Omental fat pad (tissue), 4 donors: ENCODE results near the gene MIF. TPM values are rescaled to one million over a fixed set of nuclear protein-coding genes. Genes with fewer than 3 reads are reported as not detected.

ENCODE experiments used
- ATAC-seq: fragments of 150-250 bp; one replicate; pipeline ENCODE4 v1.9.1; 2016; ENCODE audit warnings: mild to moderate bottlenecking, moderate library complexity; ENCODE audit not compliant: low FRiP score
- DNase-seq: peaks from one replicate; pipeline ENCODE4 v3.0.0-alpha.2; 2019; ENCODE audit warnings: low spot score
- total RNA-seq, 4 donors: library from RNA; depleted of rRNA; stranded (reverse); fragments of >200 nt; gene quantifications; one replicate each; pipeline ENCODE4 v1.1.0, GENCODE V29; 2016
- TF ChIP-seq, protein P1 (sequence below), 3 donors: fragments of 450-650 bp; IDR thresholded peaks; one replicate each; pipeline ENCODE4 v1.5.1; 2016 to 2017; ENCODE audit warnings: antibody characterized with exemption in 3 of 3, mild to moderate bottlenecking in 3 of 3, moderate library complexity in 2 of 3

The MIF gene
- total RNA-seq, 4 donors from 2014 or later = 136 to 255 (median 235) TPM

- DNase-seq = no peak
- TF ChIP-seq, protein P1, sequence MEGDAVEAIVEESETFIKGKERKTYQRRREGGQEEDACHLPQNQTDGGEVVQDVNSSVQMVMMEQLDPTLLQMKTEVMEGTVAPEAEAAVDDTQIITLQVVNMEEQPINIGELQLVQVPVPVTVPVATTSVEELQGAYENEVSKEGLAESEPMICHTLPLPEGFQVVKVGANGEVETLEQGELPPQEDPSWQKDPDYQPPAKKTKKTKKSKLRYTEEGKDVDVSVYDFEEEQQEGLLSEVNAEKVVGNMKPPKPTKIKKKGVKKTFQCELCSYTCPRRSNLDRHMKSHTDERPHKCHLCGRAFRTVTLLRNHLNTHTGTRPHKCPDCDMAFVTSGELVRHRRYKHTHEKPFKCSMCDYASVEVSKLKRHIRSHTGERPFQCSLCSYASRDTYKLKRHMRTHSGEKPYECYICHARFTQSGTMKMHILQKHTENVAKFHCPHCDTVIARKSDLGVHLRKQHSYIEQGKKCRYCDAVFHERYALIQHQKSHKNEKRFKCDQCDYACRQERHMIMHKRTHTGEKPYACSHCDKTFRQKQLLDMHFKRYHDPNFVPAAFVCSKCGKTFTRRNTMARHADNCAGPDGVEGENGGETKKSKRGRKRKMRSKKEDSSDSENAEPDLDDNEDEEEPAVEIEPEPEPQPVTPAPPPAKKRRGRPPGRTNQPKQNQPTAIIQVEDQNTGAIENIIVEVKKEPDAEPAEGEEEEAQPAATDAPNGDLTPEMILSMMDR (IDR thresholded peaks at IDR 0.05) = no peak
- ATAC-seq = no peak
Measured at GRCh38 chr22:23892706-23893105, 1.5 kb upstream of the MIF start.

GRCh38 chr22:23893121-23893944 is 850 bp upstream of the MIF start:
- TF ChIP-seq, protein P1 (IDR thresholded peaks at IDR 0.05) = no peak
- DNase-seq = no peak
- ATAC-seq = peak; percentile 0

DNA sequence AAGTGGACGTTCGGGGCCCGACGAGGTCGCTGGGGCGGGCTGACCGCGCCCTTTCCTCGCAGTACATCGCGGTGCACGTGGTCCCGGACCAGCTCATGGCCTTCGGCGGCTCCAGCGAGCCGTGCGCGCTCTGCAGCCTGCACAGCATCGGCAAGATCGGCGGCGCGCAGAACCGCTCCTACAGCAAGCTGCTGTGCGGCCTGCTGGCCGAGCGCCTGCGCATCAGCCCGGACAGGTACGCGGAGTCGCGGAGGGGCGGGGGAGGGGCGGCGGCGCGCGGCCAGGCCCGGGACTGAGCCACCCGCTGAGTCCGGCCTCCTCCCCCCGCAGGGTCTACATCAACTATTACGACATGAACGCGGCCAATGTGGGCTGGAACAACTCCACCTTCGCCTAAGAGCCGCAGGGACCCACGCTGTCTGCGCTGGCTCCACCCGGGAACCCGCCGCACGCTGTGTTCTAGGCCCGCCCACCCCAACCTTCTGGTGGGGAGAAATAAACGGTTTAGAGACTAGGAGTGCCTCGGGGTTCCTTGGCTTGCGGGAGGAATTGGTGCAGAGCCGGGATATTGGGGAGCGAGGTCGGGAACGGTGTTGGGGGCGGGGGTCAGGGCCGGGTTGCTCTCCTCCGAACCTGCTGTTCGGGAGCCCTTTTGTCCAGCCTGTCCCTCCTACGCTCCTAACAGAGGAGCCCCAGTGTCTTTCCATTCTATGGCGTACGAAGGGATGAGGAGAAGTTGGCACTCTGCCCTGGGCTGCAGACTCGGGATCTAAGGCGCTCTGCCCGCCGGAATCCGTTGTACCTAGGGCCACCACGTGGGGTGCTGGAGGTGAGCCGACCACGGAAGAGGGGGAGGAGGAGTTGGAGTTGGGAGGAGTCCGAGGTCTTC is 771 bp downstream of the MIF start:
- peak; percentile 59 for ATAC-seq
- DNase-seq = peak; percentile 48
- TF ChIP-seq, protein P1 (IDR thresholded peaks at IDR 0.05) = no peak

- TF ChIP-seq, protein P1 (IDR thresholded peaks at IDR 0.05) = no peak
- ATAC-seq (no peak), DNase-seq (no peak)
Measured at GRCh38 chr22:23895599-23896144, 1.5 kb downstream of the MIF start.

DNA sequence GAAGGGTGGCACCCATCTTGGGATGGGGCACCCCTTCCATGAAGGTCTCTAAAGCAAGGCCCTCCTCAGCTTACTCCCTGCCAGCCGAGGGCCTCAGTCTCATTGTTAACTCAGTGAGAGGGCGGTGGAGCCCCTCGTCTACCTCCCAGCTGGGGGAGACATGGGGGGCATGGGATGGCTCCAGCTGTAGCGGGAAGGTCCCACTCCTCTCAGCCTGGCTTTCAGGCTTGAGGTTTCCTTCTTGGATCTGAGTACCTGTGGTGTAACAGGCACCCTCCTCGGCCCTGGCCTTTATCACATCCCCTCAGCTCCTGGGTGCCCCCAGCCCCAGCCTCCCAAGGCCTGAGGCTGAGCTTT is 2.0 kb downstream of the MIF start:
- DNase-seq (no peak), ATAC-seq (no peak)
- TF ChIP-seq, protein P1 (IDR thresholded peaks at IDR 0.05) = no peak

GRCh38 chr22:23896523-23897186 is 2.5 kb downstream of the MIF start:
- ATAC-seq = no peak
- TF ChIP-seq, protein P1 (IDR thresholded peaks at IDR 0.05) = no peak
- DNase-seq = no peak
